Karpas-422 (cell line): ENCODE measurements around the gene NARF. TPM values are rescaled to one million over a fixed set of nuclear protein-coding genes. Genes with fewer than 3 reads are reported as not detected.
"Not testable (repeated sequence)": the region's sequence is repeated elsewhere in the genome, so short reads cannot be mapped to it uniquely, and the experiment has no call there.

Experiments used
- DNase-seq: peaks from one replicate; pipeline ENCODE4 v3.0.0-alpha.2; 2015
- H2AFZ ChIP-seq: fragments of 200-600 bp; sonication (generic); 2 replicates; pipeline ENCODE4 v1.6.1; 2014; ENCODE audit warnings: antibody characterized with exemption, low read length, mixed read lengths
- H3K27ac ChIP-seq: fragments of 200-600 bp; sonication (generic); 2 replicates; pipeline ENCODE4 v1.5.1; 2014; ENCODE audit warnings: mild to moderate bottlenecking, low read length, moderate library complexity
- H3K27me3 ChIP-seq: fragments of 200-600 bp; sonication (generic); 2 replicates; pipeline ENCODE4 v1.6.1; 2014; ENCODE audit warnings: low read length, mixed read lengths
- H3K36me3 ChIP-seq: fragments of 200-600 bp; sonication (generic); 2 replicates; pipeline ENCODE4 v1.6.1; 2014; ENCODE audit warnings: low read length, mixed read lengths; ENCODE audit not compliant: insufficient read depth
- H3K4me1 ChIP-seq: fragments of 200-600 bp; sonication (generic); 2 replicates; pipeline ENCODE4 v1.6.1; 2014; ENCODE audit warnings: mild to moderate bottlenecking, low read length, mixed read lengths
- H3K4me2 ChIP-seq: fragments of 200-600 bp; sonication (generic); 2 replicates; pipeline ENCODE4 v1.6.1; 2014; ENCODE audit warnings: low read length, low read depth, mild to moderate bottlenecking; ENCODE audit not compliant: poor library complexity, severe bottlenecking
- H3K4me3 ChIP-seq: fragments of 200-600 bp; sonication (generic); 2 replicates; pipeline ENCODE4 v1.5.1; 2014; ENCODE audit warnings: mild to moderate bottlenecking, antibody characterized with exemption, low read length, mixed read lengths
- H3K79me2 ChIP-seq: fragments of 200-600 bp; sonication (generic); 2 replicates; pipeline ENCODE4 v1.6.1; 2014; ENCODE audit warnings: mild to moderate bottlenecking, low read length, mixed read lengths
- H3K9ac ChIP-seq: fragments of 200-600 bp; sonication (generic); 2 replicates; pipeline ENCODE4 v1.6.0; 2014; ENCODE audit warnings: low read length
- H3K9me2 ChIP-seq: fragments of 200-600 bp; sonication (generic), shearing (Covaris generic); replicated peaks from 2 replicates; pipeline ENCODE4 v1.6.0; 2014; ENCODE audit warnings: mild to moderate bottlenecking, low read length, moderate library complexity; ENCODE audit not compliant: insufficient read depth
- H3K9me3 ChIP-seq: fragments of 300-700, 200-600 bp; sonication (generic); 2 replicates; pipeline ENCODE4 v1.6.1; 2014; ENCODE audit warnings: low read length, mixed read lengths
- H4K20me1 ChIP-seq: fragments of 200-600 bp; sonication (generic); 2 replicates; pipeline ENCODE4 v1.6.1; 2014; ENCODE audit warnings: mild to moderate bottlenecking, antibody characterized with exemption, low read length, low read depth; ENCODE audit not compliant: insufficient read depth
- total RNA-seq: library from RNA; depleted of rRNA; stranded (reverse); fragments of >200 nt; shearing (Covaris generic); gene quantifications from 2 replicates; pipeline ENCODE4 v1.2.3, GENCODE V29; 2014; ENCODE audit warnings: low replicate concordance

NARF gene
- total RNA-seq, 1 experiment from 2014 or later = 43.3 TPM

DNA sequence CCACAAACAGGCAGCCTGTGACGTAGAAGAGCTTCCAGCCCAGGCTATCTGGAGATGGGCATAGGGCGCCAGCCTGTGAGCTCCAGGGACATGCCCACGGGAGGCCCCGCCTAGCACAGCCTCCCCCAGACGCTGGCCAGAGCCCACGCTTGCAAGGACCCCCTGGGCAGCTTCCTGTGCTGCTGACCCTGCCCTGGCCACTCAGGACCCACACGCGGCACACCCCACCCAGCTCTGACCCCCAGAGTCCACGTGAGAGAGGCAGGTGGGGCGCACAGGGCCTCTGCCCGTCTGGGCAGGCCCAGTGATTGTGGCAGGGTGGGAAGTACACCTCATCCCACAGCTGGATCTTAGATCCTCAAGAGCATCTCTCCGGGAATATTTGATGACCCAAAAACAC is 11.9 kb upstream of the NARF start:
- Histone ChIP-seq H3K4me3 (no peak overlapping the region), H2AFZ (no peak overlapping the region), H3K79me2 (peaks cover 24% of the 10 kb centered on the region), H3K4me1 (peaks cover 26% of the 10 kb centered on the region), H3K9me2 (no peaks in the 10 kb centered on the region), H3K36me3 (peaks cover 14% of the 10 kb centered on the region), H4K20me1 (peaks cover 23% of the 10 kb centered on the region), H3K9ac (no peak overlapping the region), H3K27ac (no peak overlapping the region), H3K27me3 (no peaks in the 10 kb centered on the region), H3K9me3 (no peaks in the 10 kb centered on the region), H3K4me2 (no peak overlapping the region)
- no peak for DNase-seq

DNA sequence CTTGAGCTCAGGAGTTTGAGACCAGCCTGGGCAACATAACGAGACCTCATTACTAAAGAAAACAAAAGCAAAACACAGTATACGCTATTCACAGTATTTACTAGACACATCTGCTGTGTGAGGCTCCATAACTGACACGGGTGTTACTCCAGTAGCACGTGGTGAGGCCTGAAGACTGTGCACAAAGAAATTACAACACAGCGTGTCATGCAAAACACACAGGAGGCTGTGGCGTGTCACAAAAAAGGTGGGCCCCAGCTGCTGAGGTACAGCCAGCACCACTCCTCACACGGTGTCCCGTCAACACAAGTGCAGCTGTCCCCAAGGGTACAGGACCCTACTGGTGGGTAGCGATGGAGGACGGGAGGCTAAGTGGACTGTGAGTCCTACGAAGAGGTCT is 10.7 kb upstream of the NARF start:
- Histone ChIP-seq H3K27me3 (no peaks in the 10 kb centered on the region), H3K36me3 (peaks cover 10% of the 10 kb centered on the region), H3K27ac (no peak overlapping the region), H3K4me1 (peaks cover 26% of the 10 kb centered on the region), H3K9ac (no peak overlapping the region), H3K4me2 (no peak overlapping the region), H4K20me1 (peaks cover 20% of the 10 kb centered on the region), H3K4me3 (no peak overlapping the region), H3K79me2 (peaks cover 24% of the 10 kb centered on the region), H3K9me3 (0 out of 2 replicates have a peak, but pooled peaks cover 2% of the 10 kb centered on the region), H2AFZ (no peak overlapping the region), H3K9me2 (no peaks in the 10 kb centered on the region)
- no peak for DNase-seq

DNA sequence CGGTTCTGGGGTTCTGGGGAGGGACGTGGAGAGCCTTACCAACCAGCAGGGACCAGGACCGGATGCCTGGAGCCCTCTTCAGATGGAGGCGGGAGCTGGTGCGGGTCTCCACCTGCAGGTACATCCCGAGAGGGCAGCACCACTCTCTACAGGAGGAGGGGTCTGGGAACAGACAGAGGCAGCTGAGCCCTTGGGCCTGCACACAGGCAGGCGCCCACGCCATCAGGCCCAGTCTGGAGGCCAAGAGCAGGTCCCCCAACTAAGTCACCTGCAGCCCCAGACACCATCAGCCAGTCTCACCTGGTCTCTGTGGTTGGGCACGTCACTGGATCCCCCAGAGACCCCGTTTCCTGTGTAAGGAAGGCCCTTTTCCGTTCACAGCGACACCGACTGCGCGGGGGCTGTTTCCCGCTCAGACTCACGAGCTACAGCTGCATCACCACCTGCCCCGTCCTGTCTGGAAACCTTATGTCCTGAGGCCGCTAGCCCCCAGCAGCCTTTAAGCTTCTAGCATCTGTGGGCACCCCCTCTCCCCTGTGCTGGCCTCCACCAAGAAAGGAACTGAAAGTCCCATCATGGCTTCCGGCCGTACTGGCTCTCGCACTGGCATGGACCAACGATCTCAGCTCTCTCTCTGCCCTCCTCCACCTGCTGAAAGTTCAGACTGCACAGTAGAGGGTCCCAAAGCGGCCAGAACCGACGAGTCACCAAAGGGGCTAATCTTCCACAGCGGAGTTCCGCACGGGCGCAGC is 9.2 kb upstream of the NARF start:
- no peaks in the 10 kb centered on the region for H3K27me3 ChIP-seq
- peaks cover 26% of the 10 kb centered on the region for H3K4me1 ChIP-seq
- H3K36me3 ChIP-seq = peaks cover 5% of the 10 kb centered on the region; the same call in 1 of the 2 replicates
- H3K9me3 ChIP-seq = 0 out of 2 replicates have a peak, but pooled peaks cover 2% of the 10 kb centered on the region
- DNase-seq = peak; percentile 93
- H4K20me1 ChIP-seq = peaks cover 17% of the 10 kb centered on the region
- H3K27ac ChIP-seq = peak overlapping the region; percentile 97
- peaks cover 24% of the 10 kb centered on the region for H3K79me2 ChIP-seq
- H3K4me3 ChIP-seq = peak overlapping the region; percentile 98
- no peak overlapping the region for H2AFZ ChIP-seq
- peak overlapping the region; percentile 98 for H3K9ac ChIP-seq
- H3K4me2 ChIP-seq = peak overlapping the region; percentile 81
- H3K9me2 ChIP-seq = no peaks in the 10 kb centered on the region

DNA sequence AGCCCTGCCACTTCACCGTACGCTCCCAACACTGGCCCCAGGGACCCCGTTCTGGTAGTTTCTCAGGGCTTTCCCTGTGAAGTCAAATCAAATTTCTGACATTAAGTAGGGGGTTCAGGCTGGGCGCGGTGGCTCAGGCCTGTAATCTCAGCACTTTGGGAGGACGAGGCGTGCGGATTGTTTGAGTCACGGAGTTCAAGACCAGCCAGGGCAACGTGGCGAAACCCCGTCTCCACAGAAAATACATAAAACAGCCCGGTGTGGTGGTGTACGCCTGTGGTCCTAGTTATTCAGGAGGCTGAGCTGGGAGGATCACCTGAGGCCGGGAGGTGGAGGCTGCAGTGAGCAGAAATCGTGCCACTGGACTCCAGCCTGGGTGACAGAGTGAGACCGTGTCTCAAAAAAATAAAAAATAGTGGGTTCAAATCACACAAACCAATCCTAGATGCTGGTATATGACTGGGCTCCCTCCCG is 8.6 kb upstream of the NARF start:
- Histone ChIP-seq H3K4me3 (peak overlapping the region; percentile 98), H3K9ac (peak overlapping the region; percentile 98), H4K20me1 (peaks cover 12% of the 10 kb centered on the region; the same call in 1 of the 2 replicates), H3K36me3 (peaks cover 5% of the 10 kb centered on the region; the same call in 1 of the 2 replicates), H3K4me1 (peaks cover 26% of the 10 kb centered on the region), H3K9me3 (0 out of 2 replicates have a peak, but pooled peaks cover 2% of the 10 kb centered on the region), H3K27me3 (no peaks in the 10 kb centered on the region), H3K9me2 (no peaks in the 10 kb centered on the region), H3K27ac (peak overlapping the region; percentile 97), H2AFZ (no peak overlapping the region), H3K79me2 (peaks cover 24% of the 10 kb centered on the region), H3K4me2 (peak overlapping the region; percentile 81)
- DNase-seq = no peak

DNA sequence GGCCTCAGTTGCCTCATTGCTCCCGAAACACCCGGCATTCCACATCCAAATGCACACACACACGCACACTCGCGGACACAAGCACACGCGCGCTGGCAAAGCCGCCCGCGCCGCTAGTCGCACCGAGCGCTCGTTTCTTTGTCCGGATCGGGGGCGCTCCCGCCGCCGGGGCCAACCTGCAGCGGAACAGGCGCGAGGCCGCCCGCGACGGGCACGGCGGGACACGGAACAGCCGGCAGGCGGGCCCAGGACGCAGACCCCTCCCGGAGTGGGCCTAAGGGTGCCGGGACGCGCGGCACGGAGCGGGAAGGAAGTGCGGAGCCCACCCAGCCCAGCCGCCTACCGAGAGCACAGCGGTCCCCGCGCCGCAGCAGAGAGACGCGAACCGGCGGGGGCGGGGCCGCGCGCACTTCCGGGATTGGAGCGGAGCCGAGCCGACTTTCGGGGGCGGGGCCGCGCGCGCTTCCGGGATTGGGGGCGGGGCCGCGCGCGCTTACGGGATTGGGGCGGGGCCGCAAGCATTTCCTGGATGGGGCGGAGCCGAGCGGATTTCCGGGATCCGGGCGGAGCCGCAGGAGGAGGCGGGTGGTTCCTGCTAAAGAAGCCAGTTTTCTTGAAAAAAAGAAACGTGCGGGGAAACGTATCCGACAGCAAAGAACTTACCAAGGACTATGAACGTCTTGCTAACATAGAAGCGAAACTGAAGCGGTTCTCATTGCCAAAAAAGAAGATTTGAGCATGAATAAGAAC is 8.0 kb upstream of the NARF start, which contains the start of gene CYBC1:
CYBC1 (minus strand) TSS at position 396 of the 750 bp plus-strand sequence. CDS start 1,498 bp downstream, outside the sequence.
- Histone ChIP-seq H4K20me1 (peaks cover 12% of the 10 kb centered on the region; the same call in 1 of the 2 replicates), H3K4me1 (peaks cover 26% of the 10 kb centered on the region), H3K4me2 (peak within 1 kb of the TSS; percentile 81), H3K9me2 (no peaks in the 10 kb centered on the region), H3K27me3 (no peaks in the 10 kb centered on the region), H2AFZ (no peak within 1 kb of the TSS), H3K4me3 (peak within 1 kb of the TSS; percentile 98), H3K27ac (peak within 1 kb of the TSS; percentile 97), H3K79me2 (peaks cover 24% of the 10 kb centered on the region), H3K9ac (peak within 1 kb of the TSS; percentile 98), H3K9me3 (0 out of 2 replicates have a peak, but pooled peaks cover 2% of the 10 kb centered on the region), H3K36me3 (peaks cover 5% of the 10 kb centered on the region; the same call in 1 of the 2 replicates)
- peak; percentile 98 for DNase-seq

DNA sequence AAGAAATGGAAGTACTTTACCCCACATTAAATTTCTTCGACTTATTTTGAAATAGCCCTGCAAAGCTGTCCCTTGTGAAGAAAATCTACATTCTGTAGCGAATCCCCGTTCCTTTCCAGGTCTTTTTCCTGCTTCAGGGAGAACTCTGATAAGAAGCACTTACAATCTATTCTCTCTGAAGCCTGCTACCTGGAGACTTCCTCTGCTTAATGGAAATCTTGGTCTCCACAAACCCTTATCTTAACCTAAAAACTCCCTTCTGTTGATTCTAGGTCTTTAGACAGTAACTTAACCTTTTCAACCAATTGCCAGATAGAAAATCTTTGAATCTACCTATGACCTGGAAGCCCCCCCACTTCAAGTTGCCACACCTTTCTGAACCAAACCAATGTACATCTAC is 6.4 kb upstream of the NARF start:
- Histone ChIP-seq H3K79me2 (peaks cover 24% of the 10 kb centered on the region), H3K4me2 (no peak overlapping the region), H3K27ac (no peak overlapping the region), H3K27me3 (no peaks in the 10 kb centered on the region), H3K36me3 (peaks cover 5% of the 10 kb centered on the region; the same call in 1 of the 2 replicates), H4K20me1 (peaks cover 12% of the 10 kb centered on the region; the same call in 1 of the 2 replicates), H3K9me2 (no peaks in the 10 kb centered on the region), H3K4me1 (peaks cover 27% of the 10 kb centered on the region), H3K9ac (no peak overlapping the region), H2AFZ (no peak overlapping the region), H3K4me3 (no peak overlapping the region), H3K9me3 (0 out of 2 replicates have a peak, but pooled peaks cover 2% of the 10 kb centered on the region)
- DNase-seq = peak; percentile 43

DNA sequence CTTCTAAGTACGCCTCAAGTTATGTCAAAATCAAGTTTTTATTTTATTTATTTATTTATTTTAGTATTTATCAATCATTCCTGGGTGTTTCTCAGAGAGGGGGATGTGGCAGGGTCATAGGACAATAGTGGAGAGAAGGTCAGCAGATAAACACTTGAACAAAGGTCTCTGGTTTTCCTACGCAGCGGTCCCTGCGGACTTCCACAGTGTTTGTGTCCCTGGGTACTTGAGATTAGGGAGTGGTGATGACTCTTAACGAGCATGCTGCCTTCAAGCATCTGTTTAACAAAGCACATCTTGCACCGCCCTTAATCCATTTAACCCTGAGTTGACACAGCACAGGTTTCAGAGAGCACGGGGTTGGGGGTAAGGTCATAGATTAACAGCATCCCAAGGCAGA is 5.4 kb upstream of the NARF start:
- Histone ChIP-seq H3K79me2 (peaks cover 17% of the 10 kb centered on the region), H3K4me1 (peaks cover 31% of the 10 kb centered on the region)
- not testable (repeated sequence) for H2AFZ ChIP-seq, H3K9ac ChIP-seq, H3K27ac ChIP-seq, H3K4me3 ChIP-seq, H3K27me3 ChIP-seq, H4K20me1 ChIP-seq, H3K9me3 ChIP-seq, H3K4me2 ChIP-seq, H3K9me2 ChIP-seq, H3K36me3 ChIP-seq
- DNase-seq = peak; percentile 9

DNA sequence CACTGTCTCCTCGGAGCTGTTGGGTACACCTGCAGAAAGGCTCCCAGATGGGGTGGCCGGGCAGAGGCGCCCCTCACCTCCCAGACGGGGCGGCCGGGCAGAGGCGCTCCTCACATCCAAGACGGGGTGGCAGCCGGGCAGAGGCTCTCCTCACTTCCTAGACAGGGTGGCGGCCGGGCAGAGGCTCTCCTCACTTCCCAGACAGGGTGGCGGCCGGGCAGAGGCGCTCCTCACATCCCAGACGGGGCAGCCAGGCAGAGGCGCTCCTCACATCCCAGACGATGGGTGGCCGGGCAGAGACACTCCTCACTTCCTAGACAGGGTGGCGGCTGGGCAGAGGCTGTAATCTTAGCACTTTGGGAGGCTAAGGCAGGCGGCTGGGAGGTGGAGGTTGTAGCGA is 4.8 kb upstream of the NARF start:
- peak; percentile 24 for DNase-seq
- H3K36me3 ChIP-seq, H3K9ac ChIP-seq, H3K9me2 ChIP-seq, H3K4me3 ChIP-seq, H2AFZ ChIP-seq, H3K9me3 ChIP-seq, H3K27me3 ChIP-seq, H3K27ac ChIP-seq, H3K4me2 ChIP-seq, H4K20me1 ChIP-seq: not testable (repeated sequence)
- Histone ChIP-seq H3K4me1 (peaks cover 30% of the 10 kb centered on the region), H3K79me2 (peaks cover 15% of the 10 kb centered on the region)
